Measurements from ENCODE around the gene ABHD12. TPM values are rescaled to one million over a fixed set of nuclear protein-coding genes. Genes with fewer than 3 reads are reported as not detected.
"Not testable (repeated sequence)": the region's sequence is repeated elsewhere in the genome, so short reads cannot be mapped to it uniquely, and the experiment has no call there.

Gene ABHD12
- total RNA-seq, 1 experiment from 2014 or later = 40.6 TPM

DNA sequence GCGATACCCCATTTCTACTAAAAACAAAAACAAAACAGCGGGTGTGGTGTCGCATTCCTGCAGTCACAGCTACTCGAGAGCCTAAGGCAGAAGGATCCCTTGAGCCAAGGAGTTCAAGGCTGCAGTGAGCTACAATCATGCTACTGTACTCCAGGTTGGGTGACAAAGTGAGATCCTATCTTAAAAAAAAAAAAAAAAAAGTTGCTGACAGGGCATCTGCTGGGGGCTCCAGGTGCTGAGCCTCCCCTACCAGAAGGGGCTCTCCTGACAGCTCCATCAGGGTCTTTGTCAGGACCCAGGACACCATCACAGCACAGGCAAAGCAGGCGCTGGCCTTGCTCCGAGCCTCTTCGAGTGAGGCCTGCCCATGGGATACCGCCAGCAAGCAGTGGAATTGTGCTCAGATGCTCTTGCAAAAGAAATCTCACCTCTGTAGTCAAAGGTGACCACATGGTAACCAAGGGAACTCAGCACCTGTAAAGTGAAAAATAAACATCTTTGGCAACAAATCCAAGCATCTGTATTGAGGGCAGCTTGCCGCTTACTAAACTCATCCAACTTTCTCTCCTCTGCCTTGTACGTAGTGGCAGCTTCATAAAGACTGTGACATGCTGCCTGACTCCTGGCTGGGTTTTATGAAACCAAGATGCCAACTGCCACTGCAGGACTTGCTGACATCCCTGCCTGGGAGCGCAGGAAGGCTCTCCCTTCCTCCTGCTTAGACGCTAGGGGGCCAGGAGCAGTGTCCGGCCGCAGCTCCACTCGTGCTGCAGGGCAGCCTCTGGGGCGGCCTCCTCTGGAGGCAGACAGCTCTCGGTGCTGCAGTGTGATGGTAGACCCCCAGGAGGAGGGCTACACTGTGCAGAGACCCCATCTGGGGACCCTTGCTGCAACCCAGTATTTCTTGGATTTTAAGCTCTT, 75.9 kb downstream of the ABHD12 start:
- Histone ChIP-seq H3K27me3 (replicated peaks; ENCODE audit: insufficient read depth, low read depth, low read length, poor library complexity) (no peaks in the 10 kb centered on the region), H3K36me3 (ENCODE audit: insufficient read depth, low read length, poor library complexity, severe bottlenecking) (no peaks in the 10 kb centered on the region), H3K9me3 (ENCODE audit: low read depth, low read length, poor library complexity, severe bottlenecking) (no peaks in the 10 kb centered on the region), H3K4me3 (ENCODE audit: low read depth, low read length, poor library complexity, severe bottlenecking) (no peak overlapping the region), H3K4me1 (ENCODE audit: insufficient read depth, low read length, poor library complexity, severe bottlenecking) (no peaks in the 10 kb centered on the region), H3K27ac (ENCODE audit: low read depth, low read length, poor library complexity, severe bottlenecking) (no peak overlapping the region)
- POLR2A ChIA-PET (ENCODE audit: low non-redundant PET) = interaction anchor here (0.6 kb wide), 1 partner anchor 12 kb away, joined by 3 read pairs; no protein-coding TSS in a partner anchor
- no peak for TF ChIP-seq EZH2 (IDR thresholded peaks at IDR 0.05; ENCODE audit: borderline replicate concordance, low read depth, low read length, poor library complexity, severe bottlenecking)
- TF ChIP-seq, protein P1, sequence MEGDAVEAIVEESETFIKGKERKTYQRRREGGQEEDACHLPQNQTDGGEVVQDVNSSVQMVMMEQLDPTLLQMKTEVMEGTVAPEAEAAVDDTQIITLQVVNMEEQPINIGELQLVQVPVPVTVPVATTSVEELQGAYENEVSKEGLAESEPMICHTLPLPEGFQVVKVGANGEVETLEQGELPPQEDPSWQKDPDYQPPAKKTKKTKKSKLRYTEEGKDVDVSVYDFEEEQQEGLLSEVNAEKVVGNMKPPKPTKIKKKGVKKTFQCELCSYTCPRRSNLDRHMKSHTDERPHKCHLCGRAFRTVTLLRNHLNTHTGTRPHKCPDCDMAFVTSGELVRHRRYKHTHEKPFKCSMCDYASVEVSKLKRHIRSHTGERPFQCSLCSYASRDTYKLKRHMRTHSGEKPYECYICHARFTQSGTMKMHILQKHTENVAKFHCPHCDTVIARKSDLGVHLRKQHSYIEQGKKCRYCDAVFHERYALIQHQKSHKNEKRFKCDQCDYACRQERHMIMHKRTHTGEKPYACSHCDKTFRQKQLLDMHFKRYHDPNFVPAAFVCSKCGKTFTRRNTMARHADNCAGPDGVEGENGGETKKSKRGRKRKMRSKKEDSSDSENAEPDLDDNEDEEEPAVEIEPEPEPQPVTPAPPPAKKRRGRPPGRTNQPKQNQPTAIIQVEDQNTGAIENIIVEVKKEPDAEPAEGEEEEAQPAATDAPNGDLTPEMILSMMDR (conservative IDR thresholded peaks at IDR 0.05; ENCODE audit: low read depth, low read length) = no peak
- intact Hi-C loops (cut with micrococcal nuclease; ENCODE audit: unreplicated experiment) = no loop called here
- CTCF ChIA-PET = no interaction called here
- BruUV-seq (replicated peaks) = no TSS peak
- DNase-seq (ENCODE audit: low spot score) = no peak

DNA sequence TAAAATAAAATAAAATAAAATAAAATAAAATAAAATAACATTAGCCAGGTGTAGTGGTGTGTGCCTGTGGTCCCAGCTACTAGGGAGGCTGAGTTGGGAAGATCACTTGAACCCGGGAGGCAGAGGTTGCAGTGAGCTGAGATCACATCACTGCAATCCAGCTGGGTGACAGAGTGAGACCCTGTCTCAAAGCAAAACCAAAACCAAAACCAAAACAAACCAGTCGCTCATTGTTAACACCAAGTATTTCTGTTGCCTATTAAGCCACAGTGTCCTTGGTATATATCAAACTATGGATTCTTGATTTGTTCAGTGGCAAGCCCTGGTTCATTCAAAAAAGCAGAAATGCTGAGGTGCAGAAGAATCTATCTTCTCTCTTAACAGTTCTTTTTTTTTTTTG, 77.0 kb downstream of the ABHD12 start:
- Histone ChIP-seq H3K27ac (ENCODE audit: low read depth, low read length, poor library complexity, severe bottlenecking) (no peak overlapping the region), H3K36me3 (ENCODE audit: insufficient read depth, low read length, poor library complexity, severe bottlenecking) (no peaks in the 10 kb centered on the region), H3K27me3 (replicated peaks; ENCODE audit: insufficient read depth, low read depth, low read length, poor library complexity) (no peaks in the 10 kb centered on the region), H3K4me3 (ENCODE audit: low read depth, low read length, poor library complexity, severe bottlenecking) (no peak overlapping the region), H3K4me1 (ENCODE audit: insufficient read depth, low read length, poor library complexity, severe bottlenecking) (no peaks in the 10 kb centered on the region), H3K9me3 (ENCODE audit: low read depth, low read length, poor library complexity, severe bottlenecking) (no peaks in the 10 kb centered on the region)
- ChIA-PET POLR2A (ENCODE audit: low non-redundant PET) (no interaction called here), CTCF (no interaction called here)
- TF ChIP-seq, protein P1 (conservative IDR thresholded peaks at IDR 0.05; ENCODE audit: low read depth, low read length) = no peak
- TF ChIP-seq EZH2 (IDR thresholded peaks at IDR 0.05; ENCODE audit: borderline replicate concordance, low read depth, low read length, poor library complexity, severe bottlenecking) = no peak
- no peak for DNase-seq (ENCODE audit: low spot score)
- BruUV-seq (replicated peaks) = no TSS peak
- intact Hi-C loops (cut with micrococcal nuclease; ENCODE audit: unreplicated experiment) = no loop called here

DNA sequence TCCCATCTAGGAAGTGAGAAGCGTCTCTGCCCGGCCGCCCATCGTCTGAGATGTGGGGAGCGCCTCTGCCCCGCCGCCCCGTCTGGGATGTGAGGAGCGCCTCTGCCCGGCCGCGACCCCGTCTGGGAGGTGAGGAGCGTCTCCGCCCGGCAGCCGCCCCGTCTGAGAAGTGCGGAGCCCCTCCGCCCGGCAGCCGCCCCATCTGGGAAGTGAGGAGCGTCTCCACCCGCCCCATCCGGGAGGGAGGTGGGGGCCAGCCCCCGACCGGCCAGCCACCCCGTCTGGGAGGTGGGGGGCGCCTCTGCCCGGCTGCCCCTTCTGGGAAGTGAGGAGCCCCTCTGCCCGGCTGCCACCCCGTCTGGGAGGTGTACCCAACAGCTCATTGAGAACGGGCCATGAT, 77.9 kb downstream of the ABHD12 start:
- DNase-seq (ENCODE audit: low spot score); CTCF ChIA-PET; POLR2A ChIA-PET (ENCODE audit: low non-redundant PET); H3K4me1 ChIP-seq (ENCODE audit: insufficient read depth, low read length, poor library complexity, severe bottlenecking); H3K36me3 ChIP-seq (ENCODE audit: insufficient read depth, low read length, poor library complexity, severe bottlenecking); H3K9me3 ChIP-seq (ENCODE audit: low read depth, low read length, poor library complexity, severe bottlenecking); H3K27me3 ChIP-seq (replicated peaks; ENCODE audit: insufficient read depth, low read depth, low read length, poor library complexity); H3K4me3 ChIP-seq (ENCODE audit: low read depth, low read length, poor library complexity, severe bottlenecking); intact Hi-C loops (cut with micrococcal nuclease; ENCODE audit: unreplicated experiment); H3K27ac ChIP-seq (ENCODE audit: low read depth, low read length, poor library complexity, severe bottlenecking); BruUV-seq (replicated peaks): not testable (repeated sequence)

All from A673 (cell line).